ENCODE measurements around the gene GPC6. TPM values are rescaled to one million over a fixed set of nuclear protein-coding genes. Genes with fewer than 3 reads are reported as not detected.

The GPC6 gene
- total RNA-seq, 1 donor = 77.8 TPM

GRCh38 chr13:93430381-93430780 lies 203.8 kb downstream of the GPC6 start:
- Histone ChIP-seq H3K27me3 (ENCODE audit: insufficient read depth, low read length) (no peaks in the 10 kb centered on the region), H3K9me3 (ENCODE audit: low read depth, low read length) (no peaks in the 10 kb centered on the region), H3K4me3 (ENCODE audit: insufficient read depth, low read length) (no peak overlapping the region), H3K79me2 (ENCODE audit: insufficient read depth, low read length) (no peaks in the 10 kb centered on the region), H3K36me3 (ENCODE audit: insufficient read depth, low read length) (no peaks in the 10 kb centered on the region), H3K4me1 (ENCODE audit: insufficient read depth, low read length) (no peaks in the 10 kb centered on the region), H2AFZ (ENCODE audit: low read length) (no peak overlapping the region), H3K4me2 (ENCODE audit: insufficient read depth, low read length) (no peak overlapping the region), H3K27ac (ENCODE audit: low read depth, low read length) (no peak overlapping the region), H4K20me1 (ENCODE audit: insufficient read depth, low read length) (peaks cover 7% of the 10 kb centered on the region)
- no peak for TF ChIP-seq CTCF (IDR thresholded peaks at IDR 0.05; ENCODE audit: extremely low read depth, low read depth, low read length)
- no peak for DNase-seq (ENCODE audit: insufficient read length, low spot score, missing footprints)

GRCh38 chr13:93435651-93436050 lies 209.0 kb downstream of the GPC6 start:
- H3K9me3 ChIP-seq (ENCODE audit: low read depth, low read length) = no peaks in the 10 kb centered on the region
- H4K20me1 ChIP-seq (ENCODE audit: insufficient read depth, low read length) = peaks cover 2% of the 10 kb centered on the region
- H2AFZ ChIP-seq (ENCODE audit: low read length) = no peak overlapping the region
- no peak for TF ChIP-seq CTCF (IDR thresholded peaks at IDR 0.05; ENCODE audit: extremely low read depth, low read depth, low read length)
- no peaks in the 10 kb centered on the region for H3K4me1 ChIP-seq (ENCODE audit: insufficient read depth, low read length)
- no peaks in the 10 kb centered on the region for H3K27me3 ChIP-seq (ENCODE audit: insufficient read depth, low read length)
- H3K4me2 ChIP-seq (ENCODE audit: insufficient read depth, low read length) = no peak overlapping the region
- H3K36me3 ChIP-seq (ENCODE audit: insufficient read depth, low read length) = no peaks in the 10 kb centered on the region
- H3K79me2 ChIP-seq (ENCODE audit: insufficient read depth, low read length) = no peaks in the 10 kb centered on the region
- no peak overlapping the region for H3K27ac ChIP-seq (ENCODE audit: low read depth, low read length)
- DNase-seq (ENCODE audit: insufficient read length, low spot score, missing footprints) = no peak
- H3K4me3 ChIP-seq (ENCODE audit: insufficient read depth, low read length) = no peak overlapping the region

GRCh38 chr13:93437081-93437480 lies 210.5 kb downstream of the GPC6 start:
- Histone ChIP-seq H3K27me3 (ENCODE audit: insufficient read depth, low read length) (no peaks in the 10 kb centered on the region), H3K36me3 (ENCODE audit: insufficient read depth, low read length) (no peaks in the 10 kb centered on the region), H3K79me2 (ENCODE audit: insufficient read depth, low read length) (no peaks in the 10 kb centered on the region), H3K4me1 (ENCODE audit: insufficient read depth, low read length) (no peaks in the 10 kb centered on the region), H3K4me3 (ENCODE audit: insufficient read depth, low read length) (no peak overlapping the region), H4K20me1 (ENCODE audit: insufficient read depth, low read length) (peaks cover 5% of the 10 kb centered on the region), H2AFZ (ENCODE audit: low read length) (no peak overlapping the region), H3K27ac (ENCODE audit: low read depth, low read length) (no peak overlapping the region), H3K4me2 (ENCODE audit: insufficient read depth, low read length) (no peak overlapping the region), H3K9me3 (ENCODE audit: low read depth, low read length) (no peaks in the 10 kb centered on the region)
- no peak for DNase-seq (ENCODE audit: insufficient read length, low spot score, missing footprints)
- no peak for TF ChIP-seq CTCF (IDR thresholded peaks at IDR 0.05; ENCODE audit: extremely low read depth, low read depth, low read length)

GRCh38 chr13:93446238-93446637 lies 219.6 kb downstream of the GPC6 start:
- Histone ChIP-seq H3K27me3 (ENCODE audit: insufficient read depth, low read length) (no peaks in the 10 kb centered on the region), H3K4me2 (ENCODE audit: insufficient read depth, low read length) (no peak overlapping the region), H4K20me1 (ENCODE audit: insufficient read depth, low read length) (peaks cover 3% of the 10 kb centered on the region), H3K4me3 (ENCODE audit: insufficient read depth, low read length) (no peak overlapping the region), H3K36me3 (ENCODE audit: insufficient read depth, low read length) (no peaks in the 10 kb centered on the region), H2AFZ (ENCODE audit: low read length) (no peak overlapping the region), H3K27ac (ENCODE audit: low read depth, low read length) (no peak overlapping the region), H3K9me3 (ENCODE audit: low read depth, low read length) (no peaks in the 10 kb centered on the region), H3K4me1 (ENCODE audit: insufficient read depth, low read length) (peaks cover 3% of the 10 kb centered on the region), H3K79me2 (ENCODE audit: insufficient read depth, low read length) (no peaks in the 10 kb centered on the region)
- no peak for TF ChIP-seq CTCF (IDR thresholded peaks at IDR 0.05; ENCODE audit: extremely low read depth, low read depth, low read length)
- DNase-seq (ENCODE audit: insufficient read length, low spot score, missing footprints) = no peak

All from osteoblast (primary cell).